HFF-Myc (cell line): ENCODE results near the gene CHTOP.

Source experiments
- DNase-seq: peaks from one replicate; pipeline ENCODE4 v3.0.0-alpha.2; 2011; ENCODE audit warnings: low read depth; ENCODE audit errors: extremely low read depth
- H3K4me3 ChIP-seq: replicated peaks from 2 replicates; pipeline ENCODE4 v1.5.1; 2011; ENCODE audit warnings: low read depth, mild to moderate bottlenecking, control low read depth, low read length
- CTCF ChIP-seq: IDR thresholded peaks from 2 replicates; pipeline ENCODE4 v1.5.1; 2012; ENCODE audit warnings: mild to moderate bottlenecking, low read depth, low read length, control low read depth; ENCODE audit errors: missing control alignments

Gene CHTOP

DNA sequence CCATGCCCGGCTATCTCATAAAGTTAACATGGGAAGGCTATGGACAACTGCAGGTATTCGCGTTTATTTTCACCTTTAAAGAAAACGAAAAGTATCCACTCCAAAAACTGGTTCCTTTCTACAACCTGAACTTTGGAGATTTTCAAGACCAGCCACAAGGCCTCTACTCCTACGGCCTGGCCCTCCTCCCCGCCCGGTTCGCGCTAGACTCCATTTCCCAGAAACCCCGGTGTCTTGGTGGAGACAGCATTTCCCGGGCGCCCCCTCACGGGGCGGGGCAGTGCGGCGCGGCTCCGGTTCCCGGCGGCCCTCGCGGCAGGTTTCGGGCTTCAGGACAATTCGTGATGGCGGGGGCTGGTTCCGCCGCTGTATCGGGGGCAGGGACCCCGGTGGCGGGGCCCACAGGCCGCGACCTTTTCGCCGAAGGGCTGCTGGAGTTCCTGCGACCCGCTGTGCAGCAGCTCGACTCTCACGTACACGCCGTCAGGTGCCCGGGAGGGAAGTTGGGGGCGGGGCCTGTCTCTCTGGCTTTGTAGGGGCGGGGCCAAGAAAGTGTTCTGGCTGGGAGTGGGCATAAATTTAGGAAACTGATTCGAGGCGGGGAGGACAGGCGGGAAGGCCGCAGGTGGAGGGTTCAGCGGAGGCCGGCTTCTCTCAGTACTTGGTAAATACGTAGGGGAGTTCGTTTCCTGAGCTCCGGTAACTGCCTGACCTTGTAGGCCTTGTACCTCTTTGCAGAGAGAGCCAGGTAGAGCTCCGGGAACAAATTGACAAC, 24.7 kb downstream of the CHTOP start, which contains the start of gene SNAPIN:
TSS of gene SNAPIN (plus strand) at position 304 of the 775 bp plus-strand sequence. CDS start at position 345, 41 bp downstream.
- peak within 1 kb of the TSS; percentile 65 for H3K4me3 ChIP-seq
- TF ChIP-seq CTCF = no peak
- DNase-seq = peak; percentile 36

GRCh38 chr1:153659175-153659534, 25.3 kb downstream of the CHTOP start:
- no peak for TF ChIP-seq CTCF
- DNase-seq = no peak
- H3K4me3 ChIP-seq = peak overlapping the region; percentile 65

- DNase-seq = no peak
- no peak for TF ChIP-seq CTCF
- peak overlapping the region; percentile 65 for H3K4me3 ChIP-seq
Measured at GRCh38 chr1:153659656-153660055, 25.8 kb downstream of the CHTOP start.

DNA sequence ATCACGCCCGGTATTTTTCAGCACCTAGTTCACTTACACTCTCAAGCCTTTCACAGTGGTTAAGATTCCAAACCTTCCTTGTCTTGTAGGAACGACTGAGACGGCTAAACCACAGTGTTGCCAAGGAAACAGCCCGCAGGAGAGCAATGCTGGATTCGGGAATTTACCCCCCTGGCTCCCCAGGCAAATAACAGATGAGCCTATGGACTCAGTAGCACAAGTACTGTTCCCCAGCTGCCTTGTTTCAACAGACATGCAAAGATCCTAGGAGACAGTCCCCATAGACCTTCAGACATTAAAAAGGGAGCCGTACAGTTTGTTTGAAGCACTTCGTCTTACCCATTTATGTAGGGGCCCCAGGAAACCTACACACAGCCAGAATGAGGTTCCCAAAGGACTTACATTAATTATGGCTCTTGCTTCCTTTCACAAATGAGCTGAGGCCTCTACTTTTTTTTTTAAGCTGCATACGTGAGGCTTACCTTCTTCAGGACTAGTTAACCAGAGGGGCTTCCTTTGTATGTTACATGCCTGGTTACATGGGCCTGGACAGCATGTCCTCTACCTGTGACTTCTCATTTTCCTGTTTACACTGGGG, 27.3 kb downstream of the CHTOP start:
- no peak for DNase-seq
- H3K4me3 ChIP-seq = no peak overlapping the region
- TF ChIP-seq CTCF = no peak

GRCh38 chr1:153662269-153662668, 28.4 kb downstream of the CHTOP start:
- H3K4me3 ChIP-seq = no peak overlapping the region
- no peak for TF ChIP-seq CTCF
- DNase-seq = no peak

GRCh38 chr1:153663211-153663610, 29.3 kb downstream of the CHTOP start:
- no peak overlapping the region for H3K4me3 ChIP-seq
- no peak for DNase-seq
- no peak for TF ChIP-seq CTCF
